ENCODE data around the gene TMEM9.

The TMEM9 gene

DNA sequence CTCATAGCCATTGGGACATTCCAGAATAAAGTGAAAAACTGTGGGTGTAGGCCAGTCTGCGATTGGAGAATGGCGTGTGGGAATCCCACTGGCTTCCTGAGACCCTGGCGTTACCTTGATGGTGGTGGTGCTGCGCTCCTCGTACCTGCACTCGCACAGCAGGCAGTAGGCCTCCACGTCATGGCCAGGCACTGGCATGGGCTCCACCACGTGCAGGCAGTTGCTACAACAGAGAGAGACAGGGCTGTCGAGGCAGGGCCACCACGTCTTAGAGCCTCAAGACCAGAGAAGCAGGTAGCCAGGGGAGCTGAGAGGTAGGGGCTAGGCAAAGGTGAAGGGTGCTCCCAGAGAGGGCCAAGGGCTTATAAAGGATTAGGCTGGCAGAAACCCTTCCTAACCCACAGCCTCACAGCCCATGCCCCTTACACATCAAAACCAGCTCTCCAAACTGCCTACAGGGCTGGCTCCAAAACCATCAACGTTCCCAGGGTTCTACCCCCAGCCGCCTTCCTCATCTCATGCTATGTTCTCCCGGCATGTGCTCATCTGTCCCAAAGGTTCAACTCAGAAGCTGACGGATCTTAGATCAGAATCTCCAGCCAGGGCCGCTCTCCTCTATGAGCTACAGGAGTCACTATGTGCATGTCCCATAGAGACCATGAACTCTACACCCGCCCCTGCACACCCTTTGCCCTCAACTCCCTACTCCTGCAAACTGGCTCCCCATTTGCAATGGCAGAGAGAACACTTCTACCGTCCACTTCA, 7.5 kb downstream of the TMEM9 start:
- no peak overlapping the region for H3K27ac Mint-ChIP-seq
- no peak overlapping the region for H3K4me3 Mint-ChIP-seq
- peaks cover 42 to 69% of the 10 kb centered on the region in 2 donors for H3K36me3 Mint-ChIP-seq
- DNase-seq (no peak), ATAC-seq (replicated peaks) (no peak)
- no peaks in the 10 kb centered on the region for H3K9me3 Mint-ChIP-seq
- H3K27me3 Mint-ChIP-seq = no peaks in the 10 kb centered on the region
- peaks cover under 1 to 4% of the 10 kb centered on the region in 2 donors for H3K4me1 Mint-ChIP-seq

DNA sequence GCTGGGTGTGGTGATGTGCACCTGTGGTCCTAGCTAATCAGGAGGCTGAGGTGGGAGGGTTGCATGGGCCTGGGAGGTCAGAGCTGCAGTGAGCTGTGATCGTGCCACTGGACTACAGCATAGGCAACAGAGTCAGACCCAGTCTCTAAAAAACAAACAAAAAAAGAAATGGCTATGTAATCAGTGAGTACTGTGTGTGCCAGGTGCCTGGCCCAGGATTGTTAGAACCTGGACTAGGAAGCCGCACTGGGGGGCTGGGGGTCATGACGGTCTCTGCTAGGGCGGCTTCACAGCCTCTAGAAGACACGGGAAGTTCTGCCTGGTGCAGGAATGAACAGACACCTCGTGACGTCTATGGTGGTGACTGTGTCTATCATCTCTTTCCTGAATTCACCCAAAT, 8.5 kb downstream of the TMEM9 start:
- no peak overlapping the region for H3K27ac Mint-ChIP-seq
- H3K9me3 Mint-ChIP-seq = no peaks in the 10 kb centered on the region
- peaks cover 1 to 6% of the 10 kb centered on the region in 2 donors for H3K4me1 Mint-ChIP-seq
- no peak overlapping the region for H3K4me3 Mint-ChIP-seq
- H3K27me3 Mint-ChIP-seq = no peaks in the 10 kb centered on the region
- H3K36me3 Mint-ChIP-seq = peaks cover 44 to 66% of the 10 kb centered on the region in 2 donors
- ATAC-seq (replicated peaks) = no peak
- no peak for DNase-seq

DNA sequence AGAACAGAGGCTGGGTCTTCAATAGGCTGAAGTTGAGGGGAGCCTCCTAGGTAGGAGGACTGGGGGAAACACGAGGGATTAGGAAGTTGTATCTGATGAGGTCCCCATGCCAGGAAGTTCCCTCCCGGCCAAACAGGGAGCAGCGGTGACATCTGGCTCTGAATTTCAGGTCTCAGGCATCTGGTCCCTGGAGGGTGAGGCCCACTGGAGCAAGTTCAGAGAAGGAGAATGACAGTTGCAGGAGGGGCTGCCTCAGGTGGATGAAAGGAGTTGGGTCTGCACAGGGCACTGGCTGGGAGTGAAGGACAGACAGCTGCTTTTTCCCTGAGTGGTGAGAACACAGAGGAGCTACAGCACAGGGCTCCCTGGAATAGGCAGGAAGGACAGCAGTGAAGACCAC, 9.1 kb downstream of the TMEM9 start:
- H3K9me3 Mint-ChIP-seq = no peaks in the 10 kb centered on the region
- DNase-seq (no peak), ATAC-seq (replicated peaks) (no peak)
- H3K27ac Mint-ChIP-seq = no peak overlapping the region
- peaks cover 5 to 11% of the 10 kb centered on the region in 2 donors for H3K4me1 Mint-ChIP-seq
- H3K36me3 Mint-ChIP-seq = peaks cover 45 to 66% of the 10 kb centered on the region in 2 donors
- H3K4me3 Mint-ChIP-seq = no peak overlapping the region
- no peaks in the 10 kb centered on the region for H3K27me3 Mint-ChIP-seq

DNA sequence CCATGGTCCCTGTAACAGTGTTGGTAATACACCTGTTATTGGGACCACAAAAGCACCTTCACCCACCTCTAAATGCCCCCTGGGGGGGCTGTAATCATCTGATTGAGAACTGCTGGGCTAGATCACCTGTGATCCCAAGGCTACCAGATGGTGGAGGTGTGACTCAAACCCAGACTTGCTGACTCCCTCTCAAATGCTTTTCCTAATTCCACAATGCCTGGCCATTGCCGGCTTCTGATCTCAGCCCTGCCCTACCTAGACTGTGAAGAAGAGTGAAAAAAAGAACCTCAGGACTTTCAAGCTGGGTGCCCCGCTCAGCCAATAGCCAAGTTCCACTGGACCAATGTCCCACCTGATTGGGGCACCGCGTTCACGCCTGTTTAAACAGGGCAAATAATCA, 9.6 kb downstream of the TMEM9 start:
- no peak overlapping the region for H3K27ac Mint-ChIP-seq
- no peaks in the 10 kb centered on the region for H3K27me3 Mint-ChIP-seq
- peaks cover 45 to 69% of the 10 kb centered on the region in 2 donors for H3K36me3 Mint-ChIP-seq
- peaks cover 7 to 14% of the 10 kb centered on the region in 2 donors for H3K4me1 Mint-ChIP-seq
- H3K4me3 Mint-ChIP-seq = no peak overlapping the region
- H3K9me3 Mint-ChIP-seq = no peaks in the 10 kb centered on the region
- DNase-seq (no peak), ATAC-seq (replicated peaks) (no peak)

DNA sequence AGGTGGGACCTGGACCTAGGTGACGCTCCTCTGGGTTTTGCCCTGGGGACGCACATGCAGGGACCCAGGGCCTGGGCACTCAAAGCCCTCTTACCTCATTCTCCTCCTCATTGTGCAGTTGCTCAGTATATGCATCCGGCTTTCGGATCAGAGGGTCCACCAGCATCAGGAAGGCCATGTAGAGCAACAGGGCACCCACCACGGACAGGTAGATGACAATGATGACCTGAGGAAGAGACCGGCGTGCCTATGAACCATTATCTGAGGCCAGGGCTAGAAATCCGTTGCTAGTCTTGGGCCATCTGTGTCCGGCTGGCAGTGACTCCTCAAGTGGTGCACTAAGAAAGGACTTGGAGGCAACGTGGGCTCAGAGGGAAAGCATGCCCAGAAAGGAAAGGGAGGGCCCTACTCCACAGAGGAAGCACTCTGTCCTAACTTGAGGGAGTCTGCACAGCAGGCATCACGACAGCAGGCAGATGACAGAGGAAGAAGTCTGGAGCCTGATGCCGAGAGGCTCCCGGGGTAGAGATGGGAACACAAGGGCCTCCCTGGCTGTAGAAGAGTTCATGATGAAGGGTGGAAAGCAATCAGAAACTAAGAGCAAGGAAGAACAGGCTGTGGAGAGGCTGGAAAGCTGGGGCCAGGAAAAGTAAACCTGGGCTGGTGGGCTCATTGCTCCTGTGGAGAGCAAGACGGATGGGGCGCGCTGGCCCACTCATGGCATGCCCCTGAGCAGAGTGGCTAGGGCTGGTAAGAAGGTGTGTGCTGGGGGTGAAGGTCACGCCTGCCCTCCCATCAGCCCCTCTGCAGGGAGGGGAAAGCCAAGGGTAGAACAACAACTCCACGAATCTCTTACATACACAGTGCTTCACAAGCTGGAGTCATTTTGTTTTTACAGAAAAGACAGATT, 10.3 kb downstream of the TMEM9 start:
- no peak for DNase-seq
- Mint-ChIP-seq H3K27ac (no peak overlapping the region), H3K4me1 (peaks cover 7 to 14% of the 10 kb centered on the region in 2 donors), H3K4me3 (no peak overlapping the region), H3K27me3 (no peaks in the 10 kb centered on the region), H3K36me3 (peaks cover 50 to 75% of the 10 kb centered on the region in 2 donors), H3K9me3 (no peaks in the 10 kb centered on the region)
- ATAC-seq (replicated peaks) = no peak

DNA sequence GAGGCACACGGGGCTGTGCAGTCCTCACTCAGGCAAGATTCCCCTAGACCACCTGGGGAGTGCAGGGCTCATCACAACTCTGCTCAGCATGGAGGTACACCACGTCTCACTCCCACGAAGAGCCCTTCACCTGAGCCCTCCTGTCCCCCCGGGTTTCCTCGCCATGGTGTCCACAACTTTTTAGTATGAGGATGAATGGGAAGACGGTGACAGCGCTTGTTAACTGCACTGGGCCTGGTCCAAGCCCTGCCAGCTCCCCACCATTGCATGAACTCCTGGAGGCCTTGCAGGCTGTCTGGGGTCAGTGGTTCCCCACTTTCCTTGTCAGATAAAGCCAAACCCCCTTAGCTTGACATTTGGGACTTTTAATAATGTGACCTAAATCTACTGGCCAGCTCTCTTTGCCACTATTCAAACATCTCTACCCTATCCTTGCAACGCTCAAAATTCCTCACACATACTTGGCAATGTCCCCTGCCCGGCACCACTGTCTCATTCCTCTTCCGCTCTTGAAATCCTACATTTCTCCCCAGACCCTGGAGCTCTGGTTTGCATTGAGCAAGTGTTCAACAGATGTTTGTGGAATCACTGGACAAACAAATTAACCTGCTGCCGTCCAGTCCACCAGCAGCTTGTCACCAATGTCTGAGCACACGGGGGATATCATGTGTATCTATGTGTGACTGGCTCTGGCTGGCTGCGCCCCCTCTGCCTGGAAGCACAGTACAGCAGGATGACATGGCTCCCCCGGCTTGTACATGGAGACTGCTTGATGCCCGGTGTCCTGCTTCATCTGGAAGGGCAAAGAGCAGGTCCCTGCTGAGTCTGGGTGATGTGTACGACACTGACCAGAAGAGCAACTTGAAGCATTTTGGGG, 11.2 kb downstream of the TMEM9 start:
- DNase-seq (no peak), ATAC-seq (replicated peaks) (no peak)
- no peaks in the 10 kb centered on the region for H3K9me3 Mint-ChIP-seq
- H3K36me3 Mint-ChIP-seq = peaks cover 50 to 72% of the 10 kb centered on the region in 2 donors
- peaks cover 7 to 14% of the 10 kb centered on the region in 2 donors for H3K4me1 Mint-ChIP-seq
- no peaks in the 10 kb centered on the region for H3K27me3 Mint-ChIP-seq
- H3K4me3 Mint-ChIP-seq = no peak overlapping the region
- no peak overlapping the region for H3K27ac Mint-ChIP-seq

DNA sequence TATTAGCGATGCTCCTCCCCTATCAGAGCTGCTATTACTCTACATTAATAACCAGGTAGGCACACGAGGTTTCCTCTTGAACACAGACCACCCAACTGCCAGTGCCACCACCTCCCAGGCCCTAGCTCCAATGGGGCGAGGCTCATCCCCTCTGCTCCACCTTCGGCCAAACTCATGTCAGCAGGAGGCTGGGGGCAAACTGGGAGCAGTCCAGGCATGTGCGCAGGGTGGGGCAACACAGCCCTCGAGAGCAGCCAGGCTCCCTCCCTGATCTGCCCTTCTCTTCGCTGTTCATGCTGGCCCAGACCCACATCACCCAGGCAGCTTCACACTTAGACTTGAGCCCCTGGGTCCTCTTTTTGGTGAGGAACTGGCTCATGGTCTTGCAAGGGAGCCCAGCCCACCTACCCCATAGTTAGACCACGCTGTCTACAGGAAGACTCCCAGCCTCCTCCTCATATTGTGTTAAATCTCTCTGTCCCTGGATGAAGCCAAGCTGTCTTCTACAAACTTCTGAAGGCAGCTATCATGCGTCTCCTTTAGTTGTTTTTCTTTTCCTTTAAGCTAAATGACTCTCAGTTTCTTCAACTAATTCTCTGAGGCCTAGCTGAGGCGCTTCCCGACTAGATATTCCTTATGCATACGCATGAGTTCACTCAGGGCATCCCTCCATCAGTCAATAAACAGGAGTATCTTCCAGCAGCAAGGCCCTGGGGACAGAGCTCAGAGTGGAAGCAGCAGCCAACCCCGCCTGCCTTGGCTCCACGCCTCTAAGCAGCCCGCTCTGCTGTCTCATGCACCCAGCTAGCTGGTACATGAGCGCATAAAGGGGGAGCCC, 12.0 kb downstream of the TMEM9 start:
- Mint-ChIP-seq H3K36me3 (peaks cover 44 to 66% of the 10 kb centered on the region in 2 donors), H3K4me1 (peaks cover 7 to 10% of the 10 kb centered on the region in 2 donors), H3K27ac (no peak overlapping the region), H3K9me3 (no peaks in the 10 kb centered on the region), H3K27me3 (no peaks in the 10 kb centered on the region), H3K4me3 (no peak overlapping the region)
- no peak for DNase-seq
- no peak for ATAC-seq (replicated peaks)

DNA sequence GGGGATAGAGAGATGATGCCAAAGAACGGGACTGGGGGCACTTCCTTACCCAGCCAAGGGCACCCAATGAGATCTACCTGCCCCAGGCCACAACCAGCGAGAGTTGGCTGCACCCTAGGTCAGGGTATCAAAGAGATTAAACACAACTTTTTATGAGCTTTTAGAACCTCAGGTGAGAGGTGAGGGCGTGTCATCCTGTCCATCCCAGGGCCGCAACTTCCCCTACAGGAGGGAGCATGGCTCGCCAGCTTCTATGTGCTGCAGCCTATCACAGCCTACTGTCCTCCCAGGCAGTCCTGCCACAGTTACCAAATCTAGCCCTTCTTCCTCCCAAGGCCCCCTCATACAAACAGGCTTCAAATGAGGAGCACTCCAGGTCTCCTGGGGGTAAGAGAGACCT, 12.9 kb downstream of the TMEM9 start:
- H3K4me3 Mint-ChIP-seq = no peak overlapping the region
- H3K4me1 Mint-ChIP-seq = peaks cover 7 to 10% of the 10 kb centered on the region in 2 donors
- no peak for ATAC-seq (replicated peaks)
- no peak for DNase-seq
- H3K27ac Mint-ChIP-seq = peak overlapping the region; percentile 11
- no peaks in the 10 kb centered on the region for H3K27me3 Mint-ChIP-seq
- peaks cover 45 to 63% of the 10 kb centered on the region in 2 donors for H3K36me3 Mint-ChIP-seq
- H3K9me3 Mint-ChIP-seq = no peaks in the 10 kb centered on the region

DNA sequence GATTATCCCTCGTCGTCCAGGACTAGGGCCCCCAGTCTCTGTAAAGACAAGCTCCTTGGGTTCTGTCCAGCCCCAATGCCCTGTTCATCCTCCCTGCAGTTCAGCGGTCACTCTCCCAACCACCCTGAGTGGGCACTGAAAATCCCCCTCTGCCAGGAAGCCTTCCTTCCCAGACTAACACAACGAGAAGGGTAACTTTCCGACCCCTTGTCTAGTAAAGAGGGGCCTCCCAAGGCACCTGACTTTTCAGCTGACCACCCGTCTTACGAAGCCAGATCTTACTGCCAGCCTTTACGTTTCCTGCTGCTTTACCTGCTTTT, 13.4 kb downstream of the TMEM9 start:
- ATAC-seq (replicated peaks) (no peak), DNase-seq (no peak)
- Mint-ChIP-seq H3K27me3 (no peaks in the 10 kb centered on the region), H3K4me1 (peaks cover 7 to 10% of the 10 kb centered on the region in 2 donors), H3K9me3 (no peaks in the 10 kb centered on the region), H3K27ac (peak overlapping the region; percentile 11), H3K4me3 (no peak overlapping the region), H3K36me3 (peaks cover 45 to 58% of the 10 kb centered on the region in 2 donors)

DNA sequence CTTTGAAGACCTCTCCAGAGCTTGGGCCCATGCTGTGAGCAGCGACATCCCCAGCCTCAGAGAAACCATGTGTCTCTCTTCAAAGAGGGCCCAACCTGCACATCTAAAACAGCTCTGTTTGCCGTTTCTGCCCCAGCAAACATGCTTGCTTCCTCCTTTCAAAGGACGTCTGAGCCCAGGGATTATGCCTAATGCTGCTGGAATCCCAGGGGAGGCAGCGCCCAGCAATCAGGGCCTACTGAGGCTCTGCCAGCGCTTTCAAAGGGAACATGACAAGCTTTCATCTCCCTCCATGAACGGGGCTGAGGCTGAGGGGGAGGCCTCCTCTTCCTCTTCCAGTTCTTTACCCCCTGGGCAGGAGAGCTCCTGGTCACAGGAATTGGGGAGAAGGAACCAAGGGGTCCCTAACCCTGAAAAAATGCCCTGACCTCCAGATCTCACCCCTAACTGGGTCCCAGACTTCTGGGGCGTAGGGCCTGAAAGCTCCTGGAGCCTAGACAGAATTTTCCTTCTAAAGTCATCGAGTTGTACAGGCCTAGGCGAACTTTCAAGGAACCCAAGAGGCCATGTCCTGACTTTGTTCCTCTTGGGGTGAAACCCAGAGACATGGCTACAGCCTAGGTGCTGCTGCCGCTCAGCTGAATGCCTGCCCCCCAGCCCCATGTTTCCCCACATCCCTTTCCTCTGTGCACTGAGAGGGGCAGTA, 13.9 kb downstream of the TMEM9 start:
- peak; percentile 59 to 60 for ATAC-seq (replicated peaks)
- Mint-ChIP-seq H3K9me3 (no peaks in the 10 kb centered on the region), H3K4me1 (peaks cover 7 to 10% of the 10 kb centered on the region in 2 donors), H3K4me3 (no peak overlapping the region), H3K27me3 (no peaks in the 10 kb centered on the region), H3K36me3 (peaks cover 43 to 60% of the 10 kb centered on the region in 2 donors), H3K27ac (peak overlapping the region; percentile 52)
- no peak for DNase-seq

DNA sequence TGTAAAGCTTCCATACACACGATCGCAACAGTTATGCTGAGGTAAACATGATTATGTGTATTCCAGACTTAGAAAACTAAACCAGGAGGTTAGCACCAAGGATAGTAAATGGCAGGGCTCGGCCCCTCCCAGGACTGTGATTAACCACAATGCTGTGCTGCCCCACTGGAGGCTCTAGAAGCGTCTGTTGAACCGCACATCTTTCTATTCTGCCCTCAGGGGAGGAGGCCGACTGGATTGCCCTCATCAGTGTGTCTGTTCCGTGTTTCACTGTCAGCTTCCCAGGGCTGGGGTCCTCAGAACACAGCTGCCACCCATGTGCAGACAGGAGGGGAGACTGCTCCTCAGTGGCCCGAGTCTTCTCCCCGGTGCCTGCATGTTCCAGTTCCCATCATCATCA, 14.5 kb downstream of the TMEM9 start:
- peaks cover 40 to 61% of the 10 kb centered on the region in 2 donors for H3K36me3 Mint-ChIP-seq
- H3K4me3 Mint-ChIP-seq = no peak overlapping the region
- no peaks in the 10 kb centered on the region for H3K9me3 Mint-ChIP-seq
- peaks cover 7 to 10% of the 10 kb centered on the region in 2 donors for H3K4me1 Mint-ChIP-seq
- no peaks in the 10 kb centered on the region for H3K27me3 Mint-ChIP-seq
- peak overlapping the region; percentile 52 for H3K27ac Mint-ChIP-seq
- ATAC-seq (replicated peaks) (peak in 1 of 2 donors; percentile 34), DNase-seq (no peak)

DNA sequence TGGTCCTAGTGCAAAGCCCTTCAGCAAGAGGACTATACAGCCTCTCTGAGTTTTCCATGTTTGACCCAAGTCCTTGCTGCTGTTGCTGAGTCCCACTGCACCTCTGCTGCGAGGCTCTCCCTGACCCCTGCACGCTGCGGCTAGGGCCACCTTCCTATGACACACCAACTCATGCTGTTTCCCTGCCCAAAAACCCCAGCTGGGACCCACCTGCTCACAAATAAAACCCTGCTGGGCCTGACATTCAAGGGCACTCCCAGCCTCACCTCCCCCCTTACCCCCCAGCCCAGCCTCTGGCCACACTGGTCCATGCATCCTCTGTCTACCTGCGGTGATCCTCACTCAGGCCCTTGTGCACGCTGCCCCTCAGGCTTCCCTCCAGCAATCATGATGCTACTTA, 15.0 kb downstream of the TMEM9 start:
- Mint-ChIP-seq H3K27me3 (no peaks in the 10 kb centered on the region), H3K9me3 (no peaks in the 10 kb centered on the region), H3K36me3 (peaks cover 41 to 62% of the 10 kb centered on the region in 2 donors), H3K4me1 (peaks cover 7 to 10% of the 10 kb centered on the region in 2 donors), H3K4me3 (no peak overlapping the region), H3K27ac (no peak overlapping the region)
- no peak for ATAC-seq (replicated peaks)
- DNase-seq = no peak

DNA sequence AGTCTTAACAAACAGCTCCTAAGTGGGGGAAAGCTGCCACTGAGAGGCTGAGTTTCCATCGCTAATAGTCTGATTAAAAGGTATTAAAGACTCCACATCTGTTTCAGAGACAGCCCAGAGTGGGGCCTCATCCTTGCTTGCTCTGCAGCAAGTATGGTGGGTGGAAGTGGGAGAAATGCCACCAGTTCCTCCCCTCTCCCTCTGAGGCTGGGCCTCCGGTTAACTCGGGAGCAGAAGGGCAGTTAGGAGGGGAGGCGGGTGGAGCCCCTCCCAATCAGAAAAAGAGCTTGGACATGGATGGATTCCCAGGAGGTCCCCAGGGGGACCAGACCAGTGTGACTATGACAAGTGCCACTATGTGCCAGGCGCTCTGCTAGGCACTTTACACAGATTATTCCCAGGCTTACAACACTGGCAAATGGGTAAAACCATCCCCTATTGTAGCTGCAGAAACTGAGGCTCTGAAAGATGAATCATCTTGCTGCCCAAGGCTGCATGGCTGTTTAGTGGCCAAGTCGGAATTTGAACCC, 15.9 kb downstream of the TMEM9 start:
- DNase-seq = no peak
- Mint-ChIP-seq H3K27me3 (no peaks in the 10 kb centered on the region), H3K4me3 (no peak overlapping the region), H3K36me3 (peaks cover 34 to 60% of the 10 kb centered on the region in 2 donors), H3K27ac (no peak overlapping the region), H3K9me3 (no peaks in the 10 kb centered on the region), H3K4me1 (peaks cover 7 to 10% of the 10 kb centered on the region in 2 donors)
- ATAC-seq (replicated peaks) = no peak
